Glomerular endothelial cell (primary cell): Measurements from ENCODE around the gene ZNHIT1. TPM values are rescaled to one million over a fixed set of nuclear protein-coding genes. Genes with fewer than 3 reads are reported as not detected.
"Not testable (repeated sequence)": the region's sequence is repeated elsewhere in the genome, so short reads cannot be mapped to it uniquely, and the experiment has no call there.

ENCODE experiments used
- DNase-seq: peaks from one replicate; pipeline ENCODE4 v3.0.0-alpha.2; 2011; ENCODE audit warnings: low read depth, low spot score; ENCODE audit errors: extremely low read depth
- total RNA-seq: library from RNA; depleted of rRNA; stranded (reverse); fragments of >200 nt; gene quantifications from 2 replicates; pipeline ENCODE4 v1.2.3, GENCODE V29; 2015

Gene ZNHIT1
- total RNA-seq, 1 donor from 2014 or later: 148 TPM

- no peak for DNase-seq
Observed at GRCh38 chr7:101186844-101187428, 31.0 kb upstream of the ZNHIT1 start.

GRCh38 chr7:101189109-101189508, 28.9 kb upstream of the ZNHIT1 start:
- DNase-seq: no peak

- no peak for DNase-seq
Observed at GRCh38 chr7:101195884-101196283, 22.1 kb upstream of the ZNHIT1 start.

GRCh38 chr7:101197991-101198390, 20.0 kb upstream of the ZNHIT1 start:
- no peak for DNase-seq

- no peak for DNase-seq
Observed at GRCh38 chr7:101198476-101198875, 19.5 kb upstream of the ZNHIT1 start.

- DNase-seq: not testable (repeated sequence)
Observed at GRCh38 chr7:101199522-101199921, 18.4 kb upstream of the ZNHIT1 start.

- DNase-seq: no peak
Observed at GRCh38 chr7:101200504-101200861, 17.5 kb upstream of the ZNHIT1 start.

- DNase-seq: no peak
Observed at GRCh38 chr7:101200862-101201599, 16.9 kb upstream of the ZNHIT1 start, which contains the start of gene MOGAT3. TSS of gene MOGAT3 (minus strand) at chr7:101201036. CDS start at chr7:101200854, 182 bp downstream.

- no peak for DNase-seq
Observed at GRCh38 chr7:101201695-101202602, 16.0 kb upstream of the ZNHIT1 start.

GRCh38 chr7:101202603-101202918, 15.4 kb upstream of the ZNHIT1 start:
- DNase-seq: no peak

- DNase-seq: not testable (repeated sequence)
Observed at GRCh38 chr7:101203740-101204738, 13.9 kb upstream of the ZNHIT1 start.

GRCh38 chr7:101205901-101206664, 11.9 kb upstream of the ZNHIT1 start:
- DNase-seq: no peak

GRCh38 chr7:101206665-101207042, 11.3 kb upstream of the ZNHIT1 start:
- no peak for DNase-seq

- DNase-seq: no peak
Observed at GRCh38 chr7:101207459-101207858, 10.5 kb upstream of the ZNHIT1 start.

- DNase-seq: no peak
Observed at GRCh38 chr7:101208794-101209193, 9.2 kb upstream of the ZNHIT1 start.

GRCh38 chr7:101210143-101210542, 7.8 kb upstream of the ZNHIT1 start:
- DNase-seq: no peak

GRCh38 chr7:101211501-101211900, 6.5 kb upstream of the ZNHIT1 start:
- no peak for DNase-seq

GRCh38 chr7:101212014-101212413, 6.0 kb upstream of the ZNHIT1 start:
- no peak for DNase-seq

- no peak for DNase-seq
Observed at GRCh38 chr7:101216001-101216859, 1.7 kb upstream of the ZNHIT1 start.
